ENCODE data around the gene BACH2. TPM values are rescaled to one million over a fixed set of nuclear protein-coding genes. Genes with fewer than 3 reads are reported as not detected.

Gene BACH2
- total and polyA plus RNA-seq, 2 of the 8 experiments (the other 6 are each of a cell fraction or from before 2014, with no cell fraction given) = 1.9 to 5.9 TPM

DNA sequence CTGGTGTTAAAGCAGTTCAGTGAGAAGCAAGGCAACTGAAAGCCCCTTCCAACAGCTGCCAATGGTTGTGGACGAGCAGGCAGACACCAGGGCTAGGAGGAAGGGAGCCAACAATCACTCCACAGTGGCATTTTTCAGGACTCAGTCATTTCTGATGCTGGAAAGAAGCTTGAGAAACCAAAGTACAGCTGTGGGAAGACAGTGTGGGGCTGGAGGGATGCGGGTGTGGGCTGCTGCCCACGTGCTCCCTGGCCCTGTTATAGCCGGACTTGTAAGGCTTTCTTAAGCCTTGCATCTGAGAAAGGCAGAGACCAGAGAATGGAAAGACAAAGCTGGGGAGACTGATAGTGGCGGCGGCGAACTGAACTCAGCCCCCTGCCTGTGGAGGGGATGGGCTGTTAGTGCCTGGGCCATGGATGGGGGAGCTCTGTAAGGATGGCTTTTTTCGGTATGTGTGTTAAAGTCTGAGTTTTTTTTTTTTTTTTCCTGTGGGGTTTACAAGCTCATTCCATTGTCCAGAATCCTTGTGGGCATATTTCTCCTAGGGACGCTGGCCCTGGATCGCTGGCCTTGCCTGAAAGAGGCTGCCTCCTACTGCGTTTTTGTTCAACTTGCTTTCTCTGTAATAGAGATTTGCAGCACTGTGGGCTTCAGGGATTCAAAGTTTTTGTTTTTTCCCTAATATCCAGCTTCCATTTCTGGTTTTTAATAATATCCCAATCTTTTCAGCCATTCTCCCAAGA lies 310.7 kb downstream of the BACH2 start (continued):
- TF ChIP-seq MAFK (IDR thresholded peaks at IDR 0.05; ENCODE audit: low read depth, low read length) (no peak), RAD21 (IDR thresholded peaks at IDR 0.05 in 1 of 2, conservative IDR thresholded peaks at IDR 0.05 in 1 of 2; ENCODE audit: low read depth in 2 of 2, low read length in 2 of 2) (no peak), YY1 (IDR thresholded peaks at IDR 0.05; ENCODE audit: low read depth, low read length) (no peak)
- TF ChIP-seq, protein P1, sequence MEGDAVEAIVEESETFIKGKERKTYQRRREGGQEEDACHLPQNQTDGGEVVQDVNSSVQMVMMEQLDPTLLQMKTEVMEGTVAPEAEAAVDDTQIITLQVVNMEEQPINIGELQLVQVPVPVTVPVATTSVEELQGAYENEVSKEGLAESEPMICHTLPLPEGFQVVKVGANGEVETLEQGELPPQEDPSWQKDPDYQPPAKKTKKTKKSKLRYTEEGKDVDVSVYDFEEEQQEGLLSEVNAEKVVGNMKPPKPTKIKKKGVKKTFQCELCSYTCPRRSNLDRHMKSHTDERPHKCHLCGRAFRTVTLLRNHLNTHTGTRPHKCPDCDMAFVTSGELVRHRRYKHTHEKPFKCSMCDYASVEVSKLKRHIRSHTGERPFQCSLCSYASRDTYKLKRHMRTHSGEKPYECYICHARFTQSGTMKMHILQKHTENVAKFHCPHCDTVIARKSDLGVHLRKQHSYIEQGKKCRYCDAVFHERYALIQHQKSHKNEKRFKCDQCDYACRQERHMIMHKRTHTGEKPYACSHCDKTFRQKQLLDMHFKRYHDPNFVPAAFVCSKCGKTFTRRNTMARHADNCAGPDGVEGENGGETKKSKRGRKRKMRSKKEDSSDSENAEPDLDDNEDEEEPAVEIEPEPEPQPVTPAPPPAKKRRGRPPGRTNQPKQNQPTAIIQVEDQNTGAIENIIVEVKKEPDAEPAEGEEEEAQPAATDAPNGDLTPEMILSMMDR (IDR thresholded peaks at IDR 0.05; ENCODE audit: control extremely low read depth in 1 of 3, insufficient read depth in 1 of 3, low read depth in 1 of 3, low read length in 3 of 3) = no peak
